Peyer's patch (tissue), 4 donors: ENCODE measurements around the gene SMG1.
"Not testable (repeated sequence)": the region's sequence is repeated elsewhere in the genome, so short reads cannot be mapped to it uniquely, and the experiment has no call there.

Experiments
- POLR2A ChIP-seq, 2 donors: fragments of 450-650 bp; IDR thresholded peaks; one replicate each; pipeline ENCODE4 v1.5.1; 2017; ENCODE audit warnings: antibody characterized with exemption in 2 of 2, mild to moderate bottlenecking in 2 of 2, moderate library complexity in 2 of 2
- TF ChIP-seq, protein P1 (sequence below), 6 experiments: fragments of 450-650 bp in 4 of 6; fragments of 200-600 bp in 2 of 6; sonication (generic) in 1 of 6; IDR thresholded peaks; one replicate each; pipeline ENCODE4 v1.5.1; 2017 to 2019; ENCODE audit warnings: antibody characterized with exemption in 6 of 6, mild to moderate bottlenecking in 3 of 6, moderate library complexity in 1 of 6

DNA sequence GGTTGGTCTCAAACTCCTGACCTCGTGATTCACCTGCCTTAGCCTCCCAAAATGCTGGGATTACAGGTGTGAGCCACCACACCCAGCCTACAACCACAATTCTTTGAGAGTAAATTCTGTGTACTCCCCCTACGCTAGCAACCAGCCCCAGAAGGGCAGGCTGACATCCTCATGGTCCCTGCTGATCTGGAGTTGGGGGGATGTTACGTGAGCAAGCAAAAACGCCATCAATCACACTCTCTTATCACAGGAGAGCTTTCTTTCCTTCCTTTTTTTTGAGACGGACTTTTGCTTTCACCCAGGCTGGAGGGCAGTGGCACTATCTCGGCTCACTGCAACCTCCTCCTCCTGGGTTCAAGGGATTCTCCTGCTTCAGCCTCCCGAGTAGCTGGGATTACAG is 154.0 kb downstream of the SMG1 start:
- TF ChIP-seq, protein P1, sequence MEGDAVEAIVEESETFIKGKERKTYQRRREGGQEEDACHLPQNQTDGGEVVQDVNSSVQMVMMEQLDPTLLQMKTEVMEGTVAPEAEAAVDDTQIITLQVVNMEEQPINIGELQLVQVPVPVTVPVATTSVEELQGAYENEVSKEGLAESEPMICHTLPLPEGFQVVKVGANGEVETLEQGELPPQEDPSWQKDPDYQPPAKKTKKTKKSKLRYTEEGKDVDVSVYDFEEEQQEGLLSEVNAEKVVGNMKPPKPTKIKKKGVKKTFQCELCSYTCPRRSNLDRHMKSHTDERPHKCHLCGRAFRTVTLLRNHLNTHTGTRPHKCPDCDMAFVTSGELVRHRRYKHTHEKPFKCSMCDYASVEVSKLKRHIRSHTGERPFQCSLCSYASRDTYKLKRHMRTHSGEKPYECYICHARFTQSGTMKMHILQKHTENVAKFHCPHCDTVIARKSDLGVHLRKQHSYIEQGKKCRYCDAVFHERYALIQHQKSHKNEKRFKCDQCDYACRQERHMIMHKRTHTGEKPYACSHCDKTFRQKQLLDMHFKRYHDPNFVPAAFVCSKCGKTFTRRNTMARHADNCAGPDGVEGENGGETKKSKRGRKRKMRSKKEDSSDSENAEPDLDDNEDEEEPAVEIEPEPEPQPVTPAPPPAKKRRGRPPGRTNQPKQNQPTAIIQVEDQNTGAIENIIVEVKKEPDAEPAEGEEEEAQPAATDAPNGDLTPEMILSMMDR (IDR thresholded peaks at IDR 0.05): not testable (repeated sequence)
- not testable (repeated sequence) for TF ChIP-seq POLR2A (IDR thresholded peaks at IDR 0.05)
